Thoracic aorta (tissue), 2 donors: ENCODE measurements around the gene LEAP2. TPM values are rescaled to one million over a fixed set of nuclear protein-coding genes. Genes with fewer than 3 reads are reported as not detected.
A peak's percentile ranks its signal among the peaks of the same experiment; 100 is the strongest.

Experiments used
- ATAC-seq: fragments of 150-250 bp; one replicate; pipeline ENCODE4 v1.8.0; 2017; ENCODE audit warnings: low read depth; ENCODE audit not compliant: insufficient number of reproducible peaks, low FRiP score
- DNase-seq: peaks from one replicate; pipeline ENCODE4 v3.0.0-alpha.2; 2020; ENCODE audit warnings: low spot score
- H3K27ac ChIP-seq, 2 donors: fragments of 200-600 bp; sonication (generic); 1 replicate in 1 of 2; 2 replicates in 1 of 2; pipeline ENCODE4 v1.5.1; 2016; ENCODE audit warnings: mild to moderate bottlenecking in 2 of 2, moderate library complexity in 2 of 2
- H3K27me3 ChIP-seq: fragments of 200-600 bp; sonication (generic); replicated peaks from 2 replicates; pipeline ENCODE4 v1.6.0; 2016; ENCODE audit warnings: mild to moderate bottlenecking; ENCODE audit not compliant: insufficient read depth
- H3K36me3 ChIP-seq: fragments of 200-600 bp; sonication (generic); one replicate; pipeline ENCODE4 v1.5.1; 2016
- H3K4me1 ChIP-seq, 2 donors: fragments of 200-600 bp; sonication (generic); 1 replicate in 1 of 2; 2 replicates in 1 of 2; pipeline versions ENCODE4 v1.5.1 to v1.6.0; 2016; ENCODE audit warnings: low read depth in 2 of 2, mild to moderate bottlenecking in 1 of 2; ENCODE audit not compliant: control insufficient read depth in 1 of 2
- H3K4me3 ChIP-seq: fragments of 200-600 bp; sonication (generic); 2 replicates; pipeline ENCODE4 v1.5.1; 2016; ENCODE audit warnings: mild to moderate bottlenecking
- H3K9me3 ChIP-seq: fragments of 200-600 bp; sonication (generic); 2 replicates; pipeline ENCODE4 v1.5.1; 2016
- CTCF ChIP-seq: fragments of 200-600 bp; sonication (generic); IDR thresholded peaks from one replicate; pipeline ENCODE4 v1.5.1; 2019; ENCODE audit warnings: antibody characterized with exemption
- total RNA-seq, 2 donors: library from RNA; depleted of rRNA; stranded (reverse); fragments of >200 nt; gene quantifications; one replicate each; pipeline versions ENCODE4 v1.1.0 to v1.2.3, GENCODE V29; 2016

The LEAP2 gene
- total RNA-seq, 2 donors from 2014 or later, result 0.49 TPM; not detected in 1

DNA sequence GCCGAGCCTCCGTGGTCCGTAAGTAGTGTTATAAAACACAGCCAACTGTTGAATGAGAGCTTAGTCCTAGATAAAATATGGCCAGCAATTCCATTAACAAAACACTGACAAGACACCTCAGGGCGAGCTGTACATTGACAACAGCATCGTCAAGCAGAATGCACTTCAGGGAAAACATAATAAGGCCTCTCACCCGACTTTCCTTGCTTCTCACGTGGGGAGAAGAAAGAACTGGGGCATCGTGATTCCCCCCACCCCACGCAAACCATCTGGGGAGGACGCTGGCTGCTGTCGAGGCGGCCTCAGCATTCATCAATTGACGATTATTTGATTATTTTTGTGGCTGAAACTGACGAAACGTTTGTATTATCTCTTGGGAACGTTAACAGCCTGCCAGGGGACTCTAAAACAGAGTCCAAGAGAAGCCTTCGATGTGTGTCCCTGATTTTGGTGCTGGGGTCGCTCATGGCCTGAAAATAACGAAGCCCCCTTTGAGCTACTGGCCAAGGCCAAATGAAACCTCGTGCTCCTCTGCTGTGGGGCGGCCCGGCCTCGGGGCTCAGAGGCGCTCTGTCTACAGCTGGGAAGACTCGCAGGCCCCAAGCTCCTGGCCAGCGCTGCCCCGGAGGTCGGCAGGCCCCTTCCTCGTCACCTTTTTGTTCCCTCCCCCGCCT is 7.7 kb upstream of the LEAP2 start:
- no peak for TF ChIP-seq CTCF
- H3K9me3 ChIP-seq, result no peaks in the 10 kb centered on the region
- peak overlapping the region; percentile 82 for H3K4me3 ChIP-seq
- peak overlapping the region; percentile 83 to 90 for H3K27ac ChIP-seq
- ATAC-seq, result peak; percentile 9
- peaks cover 7 to 16% of the 10 kb centered on the region in 2 donors for H3K4me1 ChIP-seq
- no peak for DNase-seq
- no peaks in the 10 kb centered on the region for H3K27me3 ChIP-seq
- peaks cover 19% of the 10 kb centered on the region for H3K36me3 ChIP-seq

GRCh38 chr5:132866342-132867045 is 7.0 kb upstream of the LEAP2 start, which contains the start of the genes GDF9 and UQCRQ:
Gene GDF9 (minus strand): TSS chr5:132866469. CDS start chr5:132864533, 1,936 bp downstream.
Gene UQCRQ (plus strand): TSS chr5:132866642. CDS start chr5:132866882, 240 bp downstream.
- Histone ChIP-seq H3K27me3 (no peaks in the 10 kb centered on the region), H3K27ac (peak within 1 kb of the TSS; percentile 83 to 90), H3K36me3 (peaks cover 20% of the 10 kb centered on the region), H3K4me1 (peaks cover 7 to 16% of the 10 kb centered on the region in 2 donors), H3K4me3 (peak within 1 kb of the TSS; percentile 82), H3K9me3 (no peaks in the 10 kb centered on the region)
- ATAC-seq, result peak; percentile 99
- TF ChIP-seq CTCF, result no peak
- DNase-seq, result peak; percentile 90

DNA sequence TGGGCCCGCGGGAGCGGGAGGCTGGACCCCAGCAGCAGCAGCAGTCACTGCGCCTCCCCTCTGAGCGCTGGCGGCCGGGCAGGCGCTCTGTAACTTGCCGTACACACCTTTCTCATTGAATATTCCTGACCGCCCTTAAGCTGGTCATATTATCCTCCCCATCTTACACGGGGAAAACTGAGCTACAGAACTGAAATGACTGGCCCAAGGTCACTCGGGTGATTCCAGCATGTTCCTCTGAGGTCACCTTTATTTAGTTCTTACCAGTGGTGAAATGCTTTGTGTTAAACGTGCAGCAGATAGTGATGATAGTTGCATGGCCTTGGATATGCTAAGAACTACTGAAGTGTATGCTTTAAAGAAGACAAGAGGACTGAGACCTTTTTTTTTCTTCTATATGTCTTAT is 6.4 kb upstream of the LEAP2 start:
- H3K4me1 ChIP-seq, result peaks cover 7 to 16% of the 10 kb centered on the region in 2 donors
- no peaks in the 10 kb centered on the region for H3K9me3 ChIP-seq
- ATAC-seq, result no peak
- TF ChIP-seq CTCF, result no peak
- no peak for DNase-seq
- H3K27me3 ChIP-seq, result no peaks in the 10 kb centered on the region
- H3K36me3 ChIP-seq, result peaks cover 25% of the 10 kb centered on the region
- peak overlapping the region; percentile 82 for H3K4me3 ChIP-seq
- peak overlapping the region; percentile 83 to 90 for H3K27ac ChIP-seq

- H3K9me3 ChIP-seq, result no peaks in the 10 kb centered on the region
- no peak for TF ChIP-seq CTCF
- no peak for ATAC-seq
- no peaks in the 10 kb centered on the region for H3K27me3 ChIP-seq
- H3K27ac ChIP-seq, result no peak overlapping the region
- H3K36me3 ChIP-seq, result peaks cover 30% of the 10 kb centered on the region
- no peak for DNase-seq
- H3K4me1 ChIP-seq, result peaks cover 9 to 27% of the 10 kb centered on the region in 2 donors
- H3K4me3 ChIP-seq, result no peak overlapping the region
Observed at GRCh38 chr5:132868754-132869153, 4.7 kb upstream of the LEAP2 start.

DNA sequence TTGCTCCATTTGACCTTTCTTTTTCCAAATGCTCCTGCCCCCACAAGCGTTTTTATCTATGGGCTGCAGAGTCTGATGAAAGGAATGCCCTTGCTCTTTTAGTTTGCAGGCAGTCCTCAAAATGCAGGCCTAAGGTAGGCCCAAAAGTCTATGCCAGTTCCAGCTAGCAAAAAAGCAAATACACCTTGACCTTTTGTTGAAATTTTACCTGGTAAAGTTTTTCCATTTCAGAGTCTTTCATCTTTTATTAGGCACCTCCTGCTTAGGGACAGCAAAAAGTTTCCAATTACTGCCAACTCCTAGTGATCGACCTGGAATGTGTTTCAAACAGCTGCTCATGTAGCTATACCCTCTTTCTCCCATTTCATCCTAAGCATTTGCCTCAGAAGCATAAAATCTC is 2.7 kb upstream of the LEAP2 start:
- Histone ChIP-seq H3K36me3 (peaks cover 32% of the 10 kb centered on the region), H3K4me1 (peaks cover 9 to 21% of the 10 kb centered on the region in 2 donors), H3K27ac (no peak overlapping the region), H3K9me3 (no peaks in the 10 kb centered on the region), H3K27me3 (no peaks in the 10 kb centered on the region), H3K4me3 (no peak overlapping the region)
- no peak for DNase-seq
- ATAC-seq, result no peak
- TF ChIP-seq CTCF, result no peak
